H9 (cell line): ENCODE results near the gene ZBTB20. TPM values are rescaled to one million over a fixed set of nuclear protein-coding genes. Genes with fewer than 3 reads are reported as not detected.

ENCODE experiments used
- DNase-seq: peaks from one replicate; pipeline ENCODE4 v3.0.0-alpha.2; 2017
- H2AFZ ChIP-seq: one replicate; pipeline ENCODE4 v1.6.1; 2013; ENCODE audit warnings: mild to moderate bottlenecking, low read length, control low read depth, moderate library complexity
- H2AK5ac ChIP-seq: 2 replicates; pipeline ENCODE4 v1.6.1; 2013; ENCODE audit warnings: low read length, control low read depth, mixed read lengths; ENCODE audit not compliant: insufficient read length
- H2BK120ac ChIP-seq: one replicate; pipeline ENCODE4 v1.6.1; 2013; ENCODE audit warnings: low read depth, mild to moderate bottlenecking, low read length, control low read depth, inconsistent platforms; ENCODE audit not compliant: poor library complexity, severe bottlenecking
- H2BK12ac ChIP-seq: 2 replicates; pipeline ENCODE4 v1.6.1; 2013; ENCODE audit warnings: low read length, control low read depth, mixed read lengths, low read depth; ENCODE audit not compliant: insufficient read length
- H2BK15ac ChIP-seq: 2 replicates; pipeline ENCODE4 v1.6.1; 2013; ENCODE audit warnings: low read depth, low read length, control low read depth
- H2BK20ac ChIP-seq: one replicate; pipeline ENCODE4 v1.6.1; 2013; ENCODE audit warnings: low read depth, mild to moderate bottlenecking, low read length, control low read depth, inconsistent platforms; ENCODE audit not compliant: poor library complexity, severe bottlenecking
- H2BK5ac ChIP-seq: 2 replicates; pipeline ENCODE4 v1.6.1; 2013; ENCODE audit warnings: low read length, control low read depth, mixed read lengths; ENCODE audit not compliant: insufficient read length
- H3K14ac ChIP-seq: 2 replicates; pipeline ENCODE4 v1.6.1; 2013; ENCODE audit warnings: low read length, control low read depth; ENCODE audit not compliant: insufficient read depth
- H3K18ac ChIP-seq: 2 replicates; pipeline ENCODE4 v1.6.1; 2013; ENCODE audit warnings: low read depth, mild to moderate bottlenecking, mixed read lengths, low read length, control low read depth; ENCODE audit not compliant: insufficient read length
- H3K23ac ChIP-seq: 2 replicates; pipeline ENCODE4 v1.6.1; 2013; ENCODE audit warnings: low read length, control low read depth, mixed read lengths, low read depth; ENCODE audit not compliant: insufficient read length
- H3K23me2 ChIP-seq: 2 replicates; pipeline ENCODE4 v1.6.1; 2013; ENCODE audit warnings: low read depth, mild to moderate bottlenecking, mixed read lengths, low read length, control low read depth; ENCODE audit not compliant: insufficient read length, poor library complexity, severe bottlenecking
- H3K27ac ChIP-seq: 2 replicates; pipeline ENCODE4 v1.5.1; 2013; ENCODE audit warnings: low read length, control low read depth, mixed read lengths, low read depth; ENCODE audit not compliant: insufficient read length
- H3K27me3 ChIP-seq: 2 replicates; pipeline ENCODE4 v1.6.1; 2013; ENCODE audit warnings: low read length, control low read depth, inconsistent platforms; ENCODE audit not compliant: insufficient read depth
- H3K4ac ChIP-seq: 2 replicates; pipeline ENCODE4 v1.6.1; 2013; ENCODE audit warnings: low read depth, mild to moderate bottlenecking, control low read depth, inconsistent platforms, low read length, moderate library complexity
- H3K4me1 ChIP-seq: 2 replicates; pipeline ENCODE4 v1.6.1; 2013; ENCODE audit warnings: low read length, control low read depth, inconsistent platforms; ENCODE audit not compliant: insufficient read depth
- H3K4me2 ChIP-seq: 2 replicates; pipeline ENCODE4 v1.6.1; 2013; ENCODE audit warnings: low read length, control low read depth, mixed read lengths; ENCODE audit not compliant: insufficient read length, insufficient read depth
- H3K56ac ChIP-seq: 2 replicates; pipeline ENCODE4 v1.6.1; 2013; ENCODE audit warnings: low read depth, mild to moderate bottlenecking, mixed read lengths, low read length, control low read depth; ENCODE audit not compliant: insufficient read length
- H3K79me1 ChIP-seq: 2 replicates; pipeline ENCODE4 v1.6.1; 2013; ENCODE audit warnings: low read depth, mild to moderate bottlenecking, moderate library complexity, low read length, control low read depth, inconsistent platforms; ENCODE audit not compliant: insufficient read depth, poor library complexity, severe bottlenecking
- H3K79me2 ChIP-seq: 2 replicates; pipeline ENCODE4 v1.6.1; 2013; ENCODE audit warnings: low read length, control low read depth, inconsistent platforms; ENCODE audit not compliant: insufficient read depth
- H3K9ac ChIP-seq: 2 replicates; pipeline ENCODE4 v1.6.1; 2013; ENCODE audit warnings: low read length, control low read depth, mixed read lengths; ENCODE audit not compliant: insufficient read length; ENCODE audit errors: extremely low read depth
- H3K9me3 ChIP-seq: one replicate; pipeline ENCODE4 v1.6.1; 2013; ENCODE audit warnings: low read depth, low read length, inconsistent platforms; ENCODE audit not compliant: control insufficient read depth
- H3T11ph ChIP-seq: one replicate; pipeline ENCODE4 v1.6.1; 2013; ENCODE audit warnings: mild to moderate bottlenecking, low read length, control low read depth, inconsistent platforms
- H4K20me1 ChIP-seq: one replicate; pipeline ENCODE4 v1.6.1; 2013; ENCODE audit not compliant: control insufficient read depth, insufficient read length, insufficient read depth
- H4K5ac ChIP-seq: 2 replicates; pipeline ENCODE4 v1.6.1; 2013; ENCODE audit warnings: low read depth, mild to moderate bottlenecking, mixed read lengths, low read length, control low read depth; ENCODE audit not compliant: insufficient read length
- H4K8ac ChIP-seq: replicated peaks from 2 replicates; pipeline ENCODE4 v1.6.1; 2013; ENCODE audit warnings: low read length, control low read depth, mixed read lengths, low read depth; ENCODE audit not compliant: insufficient read length
- H4K91ac ChIP-seq: 2 replicates; pipeline ENCODE4 v1.6.1; 2013; ENCODE audit warnings: low read depth, mild to moderate bottlenecking, moderate library complexity, mixed read lengths, low read length, control low read depth; ENCODE audit not compliant: insufficient read length
- H3K27ac Mint-ChIP-seq, 3 experiments: 2 replicates in 2 of 3; 3 replicates in 1 of 3; pipeline ENCODE4 v1.8.0; 2020 to 2021; ENCODE audit warnings: mixed read lengths in 3 of 3, mild to moderate bottlenecking in 1 of 3, moderate library complexity in 1 of 3
- H3K27me3 Mint-ChIP-seq: 2 replicates; pipeline ENCODE4 v1.8.0; 2021; ENCODE audit warnings: low read depth, mild to moderate bottlenecking, moderate library complexity, mixed read lengths
- H3K36me3 Mint-ChIP-seq, 3 experiments: 2 replicates in 2 of 3; 3 replicates in 1 of 3; pipeline ENCODE4 v1.8.0; 2020 to 2021; ENCODE audit warnings: low read depth in 3 of 3, mixed read lengths in 3 of 3; ENCODE audit not compliant: insufficient read depth in 1 of 3
- H3K4me1 Mint-ChIP-seq, 2 experiments: 2 replicates each; pipeline ENCODE4 v1.8.0; 2020; ENCODE audit warnings: mixed read lengths in 2 of 2
- H3K4me3 Mint-ChIP-seq, 2 experiments: 2 replicates in 1 of 2; 3 replicates in 1 of 2; pipeline ENCODE4 v1.8.0; 2020 to 2021; ENCODE audit warnings: mild to moderate bottlenecking in 2 of 2, mixed read lengths in 2 of 2, moderate library complexity in 1 of 2
- H3K9me3 Mint-ChIP-seq, 2 experiments: 2 replicates in 1 of 2; 3 replicates in 1 of 2; pipeline ENCODE4 v1.8.0; 2020; ENCODE audit warnings: mild to moderate bottlenecking in 2 of 2, mixed read lengths in 2 of 2, moderate library complexity in 1 of 2
- WGBS: extraction: QIAGEN DNeasy Blood & Tissue Kit; methylation state at CpG from one replicate; pipeline ENCODE4 v1.1.7; 2013; ENCODE audit warnings: missing lambda C conversion rate, low lambda C conversion rate, mixed read lengths; ENCODE audit not compliant: insufficient read length; ENCODE audit errors: extremely low coverage; 5-methylcytosine and 5-hydroxymethylcytosine counted together
- total RNA-seq: library from RNA; stranded (reverse); gene quantifications from 2 replicates; pipeline ENCODE4 v1.2.1, GENCODE V29; 2021
- TF ChIP-seq, protein P1 (sequence below): fragments of 200-600 bp; sonication (generic); conservative IDR thresholded peaks from 3 replicates; pipeline ENCODE4 v1.8.0; 2021; ENCODE audit warnings: antibody characterized with exemption, mild to moderate bottlenecking

Gene ZBTB20
- total RNA-seq, 1 experiment from 2014 or later: 0.70 TPM

GRCh38 chr3:114401346-114401745 is 745.7 kb downstream of the ZBTB20 start:
- no peak overlapping the region for H3K14ac ChIP-seq
- no peak for DNase-seq
- H3K9me3 Mint-ChIP-seq: no peaks in the 10 kb centered on the region
- H3K27ac Mint-ChIP-seq: no peak overlapping the region
- H2AK5ac ChIP-seq: no peak overlapping the region
- no peak overlapping the region for H3T11ph ChIP-seq
- no peak overlapping the region for H3K4me2 ChIP-seq
- peaks cover 0 to 2% of the 10 kb centered on the region in 2 experiments; a peak in 1 of 4 replicates for H3K4me1 Mint-ChIP-seq
- no peak overlapping the region for H2BK15ac ChIP-seq
- no peaks in the 10 kb centered on the region for H4K20me1 ChIP-seq
- no peak overlapping the region for H4K91ac ChIP-seq
- no peaks in the 10 kb centered on the region for H3K9me3 ChIP-seq
- no peak overlapping the region for H4K5ac ChIP-seq
- no peaks in the 10 kb centered on the region for H3K79me1 ChIP-seq
- no peak overlapping the region for H2BK12ac ChIP-seq
- H3K4ac ChIP-seq: no peak overlapping the region
- WGBS: no CpG with 5 or more reads among the region's 3 CpGs
- no peaks in the 10 kb centered on the region for H3K36me3 Mint-ChIP-seq
- H3K4me3 Mint-ChIP-seq: no peak overlapping the region
- no peak overlapping the region for H2AFZ ChIP-seq
- no peak overlapping the region for H2BK20ac ChIP-seq
- TF ChIP-seq, protein P1, sequence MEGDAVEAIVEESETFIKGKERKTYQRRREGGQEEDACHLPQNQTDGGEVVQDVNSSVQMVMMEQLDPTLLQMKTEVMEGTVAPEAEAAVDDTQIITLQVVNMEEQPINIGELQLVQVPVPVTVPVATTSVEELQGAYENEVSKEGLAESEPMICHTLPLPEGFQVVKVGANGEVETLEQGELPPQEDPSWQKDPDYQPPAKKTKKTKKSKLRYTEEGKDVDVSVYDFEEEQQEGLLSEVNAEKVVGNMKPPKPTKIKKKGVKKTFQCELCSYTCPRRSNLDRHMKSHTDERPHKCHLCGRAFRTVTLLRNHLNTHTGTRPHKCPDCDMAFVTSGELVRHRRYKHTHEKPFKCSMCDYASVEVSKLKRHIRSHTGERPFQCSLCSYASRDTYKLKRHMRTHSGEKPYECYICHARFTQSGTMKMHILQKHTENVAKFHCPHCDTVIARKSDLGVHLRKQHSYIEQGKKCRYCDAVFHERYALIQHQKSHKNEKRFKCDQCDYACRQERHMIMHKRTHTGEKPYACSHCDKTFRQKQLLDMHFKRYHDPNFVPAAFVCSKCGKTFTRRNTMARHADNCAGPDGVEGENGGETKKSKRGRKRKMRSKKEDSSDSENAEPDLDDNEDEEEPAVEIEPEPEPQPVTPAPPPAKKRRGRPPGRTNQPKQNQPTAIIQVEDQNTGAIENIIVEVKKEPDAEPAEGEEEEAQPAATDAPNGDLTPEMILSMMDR: no peak
- no peaks in the 10 kb centered on the region for H3K23me2 ChIP-seq
- no peak overlapping the region for H3K18ac ChIP-seq
- no peak overlapping the region for H2BK5ac ChIP-seq
- no peaks in the 10 kb centered on the region for H3K4me1 ChIP-seq
- no peak overlapping the region for H3K27ac ChIP-seq
- H2BK120ac ChIP-seq: no peak overlapping the region
- H3K9ac ChIP-seq: no peak overlapping the region
- H3K56ac ChIP-seq: no peak overlapping the region
- no peak overlapping the region for H4K8ac ChIP-seq
- no peak overlapping the region for H3K23ac ChIP-seq
- no peaks in the 10 kb centered on the region for H3K79me2 ChIP-seq
- no peaks in the 10 kb centered on the region for H3K27me3 Mint-ChIP-seq
- H3K27me3 ChIP-seq: no peaks in the 10 kb centered on the region
